Dendritic cell treated with granulocyte-macrophage colony-stimulating factor and Interleukin-4, amounts not matched to agents 40 ng/mL and 50 ng/mL, for 4 days (primary cell): ENCODE results near the gene CNTN5.
"Not testable (repeated sequence)": the region's sequence is repeated elsewhere in the genome, so short reads cannot be mapped to it uniquely, and the experiment has no call there.

Experiments used
- H3K27ac Mint-ChIP-seq: one replicate; pipeline ENCODE4 v1.8.0; 2022; ENCODE audit warnings: mild to moderate bottlenecking, mixed read lengths
- H3K27me3 Mint-ChIP-seq: one replicate; pipeline ENCODE4 v1.8.0; 2022; ENCODE audit warnings: mild to moderate bottlenecking, mixed read lengths
- H3K36me3 Mint-ChIP-seq: one replicate; pipeline ENCODE4 v1.8.0; 2022; ENCODE audit warnings: low read depth, mixed read lengths
- H3K4me1 Mint-ChIP-seq: one replicate; pipeline ENCODE4 v1.8.0; 2022; ENCODE audit warnings: low read depth, mixed read lengths
- H3K4me3 Mint-ChIP-seq: one replicate; pipeline ENCODE4 v1.8.0; 2022; ENCODE audit warnings: mild to moderate bottlenecking, moderate library complexity, mixed read lengths
- H3K9me3 Mint-ChIP-seq: one replicate; pipeline ENCODE4 v1.8.0; 2022; ENCODE audit warnings: mixed read lengths
- intact Hi-C: fragments of 100-400 bp; cut with micrococcal nuclease; formaldehyde crosslinking; loops from one replicate; pipeline ENCODE4 v1.15.0; 2022

The CNTN5 gene

GRCh38 chr11:99268886-99269285 lies 248.1 kb downstream of the CNTN5 start:
- Mint-ChIP-seq H3K36me3 (no peaks in the 10 kb centered on the region), H3K4me3 (no peak overlapping the region), H3K9me3 (no peaks in the 10 kb centered on the region), H3K4me1 (no peaks in the 10 kb centered on the region), H3K27ac (no peak overlapping the region), H3K27me3 (no peaks in the 10 kb centered on the region)
- intact Hi-C loops: no loop called here

GRCh38 chr11:99271527-99271926 lies 250.8 kb downstream of the CNTN5 start:
- H3K36me3 Mint-ChIP-seq: no peaks in the 10 kb centered on the region
- intact Hi-C loops: no loop called here
- no peak overlapping the region for H3K27ac Mint-ChIP-seq
- H3K4me1 Mint-ChIP-seq: no peaks in the 10 kb centered on the region
- no peaks in the 10 kb centered on the region for H3K27me3 Mint-ChIP-seq
- no peaks in the 10 kb centered on the region for H3K9me3 Mint-ChIP-seq
- H3K4me3 Mint-ChIP-seq: no peak overlapping the region

GRCh38 chr11:99275521-99275920 lies 254.8 kb downstream of the CNTN5 start:
- intact Hi-C loops: no loop called here
- Mint-ChIP-seq H3K4me3 (no peak overlapping the region), H3K4me1 (no peaks in the 10 kb centered on the region), H3K27me3 (no peaks in the 10 kb centered on the region), H3K9me3 (no peaks in the 10 kb centered on the region), H3K27ac (no peak overlapping the region), H3K36me3 (no peaks in the 10 kb centered on the region)

- H3K27ac Mint-ChIP-seq: no peak overlapping the region
These were observed 256.5 kb downstream of the CNTN5 start for GRCh38 chr11:99277281-99277680.

GRCh38 chr11:99279266-99279665 lies 258.5 kb downstream of the CNTN5 start:
- Mint-ChIP-seq H3K9me3 (no peaks in the 10 kb centered on the region), H3K27me3 (no peaks in the 10 kb centered on the region), H3K27ac (no peak overlapping the region), H3K36me3 (no peaks in the 10 kb centered on the region), H3K4me1 (no peaks in the 10 kb centered on the region), H3K4me3 (no peak overlapping the region)
- intact Hi-C loops: no loop called here

More at GRCh38 chr11:99277281-99277680, 256.5 kb downstream of the CNTN5 start:
- H3K9me3 Mint-ChIP-seq: no peaks in the 10 kb centered on the region
- H3K36me3 Mint-ChIP-seq: no peaks in the 10 kb centered on the region
- intact Hi-C loops: no loop called here
- no peak overlapping the region for H3K4me3 Mint-ChIP-seq
- no peaks in the 10 kb centered on the region for H3K4me1 Mint-ChIP-seq
- H3K27me3 Mint-ChIP-seq: no peaks in the 10 kb centered on the region

- no peak overlapping the region for H3K27ac Mint-ChIP-seq
- H3K9me3 Mint-ChIP-seq: no peaks in the 10 kb centered on the region
- H3K4me1 Mint-ChIP-seq: no peaks in the 10 kb centered on the region
- H3K4me3 Mint-ChIP-seq: no peak overlapping the region
- H3K36me3 Mint-ChIP-seq: no peaks in the 10 kb centered on the region
- H3K27me3 Mint-ChIP-seq: no peaks in the 10 kb centered on the region
- intact Hi-C loops: no loop called here
These were observed 260.6 kb downstream of the CNTN5 start for GRCh38 chr11:99281331-99281730.

GRCh38 chr11:99297925-99298324 lies 277.2 kb downstream of the CNTN5 start:
- H3K4me1 Mint-ChIP-seq, H3K27ac Mint-ChIP-seq, H3K27me3 Mint-ChIP-seq, intact Hi-C loops, H3K4me3 Mint-ChIP-seq, H3K36me3 Mint-ChIP-seq: not testable (repeated sequence)
- H3K9me3 Mint-ChIP-seq: peaks cover 32% of the 10 kb centered on the region

GRCh38 chr11:99307510-99308088 lies 286.9 kb downstream of the CNTN5 start:
- intact Hi-C loops: no loop called here
- no peaks in the 10 kb centered on the region for H3K4me1 Mint-ChIP-seq
- H3K4me3 Mint-ChIP-seq: no peak overlapping the region
- no peaks in the 10 kb centered on the region for H3K9me3 Mint-ChIP-seq
- H3K27ac Mint-ChIP-seq: no peak overlapping the region
- no peaks in the 10 kb centered on the region for H3K36me3 Mint-ChIP-seq
- H3K27me3 Mint-ChIP-seq: no peaks in the 10 kb centered on the region

GRCh38 chr11:99311870-99312269 lies 291.1 kb downstream of the CNTN5 start:
- H3K4me1 Mint-ChIP-seq: no peaks in the 10 kb centered on the region
- no peaks in the 10 kb centered on the region for H3K36me3 Mint-ChIP-seq
- no peak overlapping the region for H3K27ac Mint-ChIP-seq
- H3K4me3 Mint-ChIP-seq: no peak overlapping the region
- peaks cover 10% of the 10 kb centered on the region for H3K9me3 Mint-ChIP-seq
- no peaks in the 10 kb centered on the region for H3K27me3 Mint-ChIP-seq
- intact Hi-C loops: no loop called here

GRCh38 chr11:99316776-99317520 lies 296.2 kb downstream of the CNTN5 start:
- Mint-ChIP-seq H3K4me3 (no peak overlapping the region), H3K27me3 (no peaks in the 10 kb centered on the region), H3K27ac (no peak overlapping the region), H3K4me1 (no peaks in the 10 kb centered on the region), H3K36me3 (no peaks in the 10 kb centered on the region), H3K9me3 (peaks cover 26% of the 10 kb centered on the region)
- intact Hi-C loops: no loop called here

- H3K36me3 Mint-ChIP-seq: no peaks in the 10 kb centered on the region
- intact Hi-C loops: no loop called here
- H3K27me3 Mint-ChIP-seq: no peaks in the 10 kb centered on the region
- H3K4me3 Mint-ChIP-seq: no peak overlapping the region
- no peak overlapping the region for H3K27ac Mint-ChIP-seq
- peaks cover 16% of the 10 kb centered on the region for H3K9me3 Mint-ChIP-seq
- H3K4me1 Mint-ChIP-seq: no peaks in the 10 kb centered on the region
These were observed 300.1 kb downstream of the CNTN5 start for GRCh38 chr11:99320769-99321290.

- Mint-ChIP-seq H3K9me3 (peaks cover 6% of the 10 kb centered on the region), H3K36me3 (no peaks in the 10 kb centered on the region), H3K27me3 (no peaks in the 10 kb centered on the region), H3K27ac (no peak overlapping the region), H3K4me1 (no peaks in the 10 kb centered on the region), H3K4me3 (no peak overlapping the region)
- intact Hi-C loops: no loop called here
These were observed 305.1 kb downstream of the CNTN5 start for GRCh38 chr11:99325847-99326246.

GRCh38 chr11:99327066-99327465 lies 306.3 kb downstream of the CNTN5 start:
- intact Hi-C loops: no loop called here
- no peaks in the 10 kb centered on the region for H3K36me3 Mint-ChIP-seq
- H3K27me3 Mint-ChIP-seq: no peaks in the 10 kb centered on the region
- H3K4me1 Mint-ChIP-seq: no peaks in the 10 kb centered on the region
- no peak overlapping the region for H3K27ac Mint-ChIP-seq
- no peaks in the 10 kb centered on the region for H3K9me3 Mint-ChIP-seq
- no peak overlapping the region for H3K4me3 Mint-ChIP-seq

GRCh38 chr11:99327527-99327926 lies 306.8 kb downstream of the CNTN5 start:
- no peaks in the 10 kb centered on the region for H3K27me3 Mint-ChIP-seq
- no peaks in the 10 kb centered on the region for H3K36me3 Mint-ChIP-seq
- H3K9me3 Mint-ChIP-seq: no peaks in the 10 kb centered on the region
- intact Hi-C loops: no loop called here
- H3K4me3 Mint-ChIP-seq: no peak overlapping the region
- no peak overlapping the region for H3K27ac Mint-ChIP-seq
- no peaks in the 10 kb centered on the region for H3K4me1 Mint-ChIP-seq

GRCh38 chr11:99333621-99334020 lies 312.9 kb downstream of the CNTN5 start:
- Mint-ChIP-seq H3K27ac (no peak overlapping the region), H3K4me3 (no peak overlapping the region), H3K36me3 (no peaks in the 10 kb centered on the region), H3K27me3 (no peaks in the 10 kb centered on the region), H3K9me3 (no peaks in the 10 kb centered on the region), H3K4me1 (no peaks in the 10 kb centered on the region)
- intact Hi-C loops: no loop called here
